GM18873 (cell line): ENCODE results near the gene ADGRF3.
"Not testable (repeated sequence)": the region's sequence is repeated elsewhere in the genome, so short reads cannot be mapped to it uniquely, and the experiment has no call there.

Experiments used
- ATAC-seq: cut with Tn5 transposase; IDR thresholded peaks from one replicate; pipeline ENCODE4 v1.9.1; 2021; ENCODE audit warnings: mild to moderate bottlenecking, moderate library complexity, moderate number of reproducible peaks; ENCODE audit not compliant: unreplicated experiment, low FRiP score

ADGRF3 gene

GRCh38 chr2:26283606-26284005 lies 63.0 kb downstream of the ADGRF3 start:
- no peak for ATAC-seq

DNA sequence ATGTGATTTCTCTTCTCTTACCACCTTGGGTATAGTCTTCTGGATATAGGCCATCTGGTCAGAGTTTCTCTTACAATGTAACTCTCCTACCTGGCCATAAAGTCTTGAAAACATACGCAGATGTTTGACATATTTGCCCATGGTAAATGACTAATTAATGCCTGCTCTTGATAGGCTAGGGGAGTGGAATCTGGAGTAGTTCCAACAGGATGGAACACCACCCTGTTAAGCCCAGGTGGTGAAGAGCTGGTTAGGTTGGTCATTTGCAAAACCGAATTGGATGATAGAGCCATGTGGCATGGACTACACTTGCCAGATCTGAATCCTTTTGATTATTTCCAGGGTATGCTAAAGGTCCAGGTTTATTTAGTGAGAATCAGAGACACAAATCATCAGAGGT lies 65.4 kb downstream of the ADGRF3 start:
- no peak for ATAC-seq

GRCh38 chr2:26279886-26280285 lies 66.7 kb downstream of the ADGRF3 start:
- no peak for ATAC-seq

- ATAC-seq = no peak
Observed at GRCh38 chr2:26276484-26277227, 69.9 kb downstream of the ADGRF3 start.

DNA sequence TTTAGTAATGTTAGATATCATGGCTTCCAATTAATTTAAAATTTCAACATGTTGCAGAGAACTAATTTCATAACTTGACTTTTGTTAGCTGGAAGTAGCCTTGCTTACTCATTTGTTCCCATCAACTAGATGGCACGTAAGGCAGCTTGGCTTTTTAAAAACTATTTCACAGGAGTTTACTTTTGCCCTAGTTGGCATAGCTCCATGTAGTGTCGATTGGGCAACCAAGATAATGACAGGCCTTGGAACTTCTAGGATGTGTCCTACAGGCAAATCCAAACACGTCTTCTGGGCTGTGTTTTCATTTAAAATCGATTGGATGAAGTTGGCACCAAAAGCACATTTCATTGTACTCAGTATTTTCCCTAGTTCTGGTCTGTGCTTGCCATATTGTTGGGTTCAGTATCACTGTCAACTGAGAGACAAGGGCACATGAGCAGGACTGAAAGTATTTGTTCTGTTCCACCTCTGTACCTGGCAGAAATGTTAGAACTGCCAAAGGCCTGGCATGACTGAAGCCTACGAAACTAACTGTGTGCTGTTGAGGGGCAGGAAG lies 72.5 kb downstream of the ADGRF3 start:
- no peak for ATAC-seq

DNA sequence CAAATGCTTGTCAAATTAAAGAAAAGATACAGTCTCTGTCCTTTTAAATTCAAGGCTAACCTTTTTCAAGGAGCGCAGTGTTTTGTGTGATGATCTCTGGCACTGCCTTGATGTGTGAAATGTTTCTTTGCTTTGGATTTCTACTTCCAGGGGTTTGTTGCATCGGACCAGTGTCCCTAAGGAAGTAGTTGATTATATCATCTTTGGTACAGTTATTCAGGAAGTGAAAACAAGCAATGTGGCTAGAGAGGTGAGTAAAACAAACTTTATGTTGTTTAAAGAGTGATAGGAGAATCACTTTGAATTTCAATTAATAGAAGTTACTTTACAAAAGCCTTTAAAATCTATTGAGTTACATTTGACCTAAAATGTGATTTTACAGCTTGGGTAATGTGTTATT lies 73.1 kb downstream of the ADGRF3 start:
- no peak for ATAC-seq

DNA sequence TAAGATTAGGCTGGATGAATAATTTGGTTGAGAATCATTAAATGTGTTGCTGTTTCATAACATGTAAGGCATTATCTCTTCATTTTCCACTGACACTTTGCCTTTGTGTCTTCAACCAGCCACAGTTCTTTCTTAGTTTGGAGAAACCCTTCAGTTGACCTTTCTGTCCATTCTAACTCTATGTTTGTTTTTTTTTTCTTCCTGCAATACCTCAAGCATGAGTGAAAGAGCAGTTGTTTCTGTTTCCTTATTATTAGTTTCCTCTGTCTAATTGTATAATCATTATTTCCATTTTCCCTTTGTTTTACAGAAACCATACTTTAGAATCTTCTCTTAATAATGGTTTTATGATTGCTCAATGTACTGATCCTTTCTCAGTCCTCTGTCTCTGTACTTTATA lies 76.2 kb downstream of the ADGRF3 start:
- no peak for ATAC-seq

GRCh38 chr2:26269571-26270158 lies 76.9 kb downstream of the ADGRF3 start:
- ATAC-seq = no peak

GRCh38 chr2:26268670-26269385 lies 77.8 kb downstream of the ADGRF3 start:
- ATAC-seq = not testable (repeated sequence)

GRCh38 chr2:26268213-26268612 lies 78.4 kb downstream of the ADGRF3 start:
- ATAC-seq = no peak

GRCh38 chr2:26258836-26259235 lies 87.8 kb downstream of the ADGRF3 start:
- not testable (repeated sequence) for ATAC-seq
